ENCODE measurements around the gene ZNF780A.
"Not testable (repeated sequence)": the region's sequence is repeated elsewhere in the genome, so short reads cannot be mapped to it uniquely, and the experiment has no call there.

DNA sequence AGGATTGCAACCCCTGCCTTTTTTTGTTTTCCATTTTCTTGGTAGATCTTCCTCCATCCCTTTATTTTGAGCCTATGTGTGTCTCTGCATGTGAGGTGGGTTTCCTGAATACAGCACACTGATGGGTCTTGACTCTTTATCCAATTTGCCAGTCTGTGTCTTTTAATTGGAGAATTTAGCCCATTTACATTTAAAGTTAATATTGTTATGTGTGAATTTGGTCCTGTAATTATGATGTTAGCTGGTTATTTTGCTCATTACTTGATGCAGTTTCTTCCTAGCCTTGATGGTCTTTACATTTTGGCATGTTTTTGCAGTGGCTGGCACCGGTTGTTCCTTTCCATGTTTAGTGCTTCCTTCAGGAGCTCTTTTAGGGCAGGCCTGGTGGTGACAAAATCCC lies 49.0 kb downstream of the ZNF780A start:
- not testable (repeated sequence) for TF ChIP-seq ZSCAN23 (tag by site-specific recombination; IDR thresholded peaks at IDR 0.05); SETDB1 (IDR thresholded peaks at IDR 0.05; ENCODE audit: insufficient read length, low read length); ZNF274 (IDR thresholded peaks at IDR 0.05; ENCODE audit: low read length); ZNF274 (tag by site-specific recombination; IDR thresholded peaks at IDR 0.05; ENCODE audit: borderline replicate concordance); ZFP41 (tag by site-specific recombination; IDR thresholded peaks at IDR 0.05; ENCODE audit: borderline replicate concordance)
- TF ChIP-seq, protein P1, sequence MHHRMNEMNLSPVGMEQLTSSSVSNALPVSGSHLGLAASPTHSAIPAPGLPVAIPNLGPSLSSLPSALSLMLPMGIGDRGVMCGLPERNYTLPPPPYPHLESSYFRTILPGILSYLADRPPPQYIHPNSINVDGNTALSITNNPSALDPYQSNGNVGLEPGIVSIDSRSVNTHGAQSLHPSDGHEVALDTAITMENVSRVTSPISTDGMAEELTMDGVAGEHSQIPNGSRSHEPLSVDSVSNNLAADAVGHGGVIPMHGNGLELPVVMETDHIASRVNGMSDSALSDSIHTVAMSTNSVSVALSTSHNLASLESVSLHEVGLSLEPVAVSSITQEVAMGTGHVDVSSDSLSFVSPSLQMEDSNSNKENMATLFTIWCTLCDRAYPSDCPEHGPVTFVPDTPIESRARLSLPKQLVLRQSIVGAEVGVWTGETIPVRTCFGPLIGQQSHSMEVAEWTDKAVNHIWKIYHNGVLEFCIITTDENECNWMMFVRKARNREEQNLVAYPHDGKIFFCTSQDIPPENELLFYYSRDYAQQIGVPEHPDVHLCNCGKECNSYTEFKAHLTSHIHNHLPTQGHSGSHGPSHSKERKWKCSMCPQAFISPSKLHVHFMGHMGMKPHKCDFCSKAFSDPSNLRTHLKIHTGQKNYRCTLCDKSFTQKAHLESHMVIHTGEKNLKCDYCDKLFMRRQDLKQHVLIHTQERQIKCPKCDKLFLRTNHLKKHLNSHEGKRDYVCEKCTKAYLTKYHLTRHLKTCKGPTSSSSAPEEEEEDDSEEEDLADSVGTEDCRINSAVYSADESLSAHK (tag by site-specific recombination; IDR thresholded peaks at IDR 0.05) = not testable (repeated sequence)
- TF ChIP-seq, protein P2, sequence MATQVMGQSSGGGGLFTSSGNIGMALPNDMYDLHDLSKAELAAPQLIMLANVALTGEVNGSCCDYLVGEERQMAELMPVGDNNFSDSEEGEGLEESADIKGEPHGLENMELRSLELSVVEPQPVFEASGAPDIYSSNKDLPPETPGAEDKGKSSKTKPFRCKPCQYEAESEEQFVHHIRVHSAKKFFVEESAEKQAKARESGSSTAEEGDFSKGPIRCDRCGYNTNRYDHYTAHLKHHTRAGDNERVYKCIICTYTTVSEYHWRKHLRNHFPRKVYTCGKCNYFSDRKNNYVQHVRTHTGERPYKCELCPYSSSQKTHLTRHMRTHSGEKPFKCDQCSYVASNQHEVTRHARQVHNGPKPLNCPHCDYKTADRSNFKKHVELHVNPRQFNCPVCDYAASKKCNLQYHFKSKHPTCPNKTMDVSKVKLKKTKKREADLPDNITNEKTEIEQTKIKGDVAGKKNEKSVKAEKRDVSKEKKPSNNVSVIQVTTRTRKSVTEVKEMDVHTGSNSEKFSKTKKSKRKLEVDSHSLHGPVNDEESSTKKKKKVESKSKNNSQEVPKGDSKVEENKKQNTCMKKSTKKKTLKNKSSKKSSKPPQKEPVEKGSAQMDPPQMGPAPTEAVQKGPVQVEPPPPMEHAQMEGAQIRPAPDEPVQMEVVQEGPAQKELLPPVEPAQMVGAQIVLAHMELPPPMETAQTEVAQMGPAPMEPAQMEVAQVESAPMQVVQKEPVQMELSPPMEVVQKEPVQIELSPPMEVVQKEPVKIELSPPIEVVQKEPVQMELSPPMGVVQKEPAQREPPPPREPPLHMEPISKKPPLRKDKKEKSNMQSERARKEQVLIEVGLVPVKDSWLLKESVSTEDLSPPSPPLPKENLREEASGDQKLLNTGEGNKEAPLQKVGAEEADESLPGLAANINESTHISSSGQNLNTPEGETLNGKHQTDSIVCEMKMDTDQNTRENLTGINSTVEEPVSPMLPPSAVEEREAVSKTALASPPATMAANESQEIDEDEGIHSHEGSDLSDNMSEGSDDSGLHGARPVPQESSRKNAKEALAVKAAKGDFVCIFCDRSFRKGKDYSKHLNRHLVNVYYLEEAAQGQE (tag by site-specific recombination; IDR thresholded peaks at IDR 0.05) = not testable (repeated sequence)
- TF ChIP-seq, protein P3, sequence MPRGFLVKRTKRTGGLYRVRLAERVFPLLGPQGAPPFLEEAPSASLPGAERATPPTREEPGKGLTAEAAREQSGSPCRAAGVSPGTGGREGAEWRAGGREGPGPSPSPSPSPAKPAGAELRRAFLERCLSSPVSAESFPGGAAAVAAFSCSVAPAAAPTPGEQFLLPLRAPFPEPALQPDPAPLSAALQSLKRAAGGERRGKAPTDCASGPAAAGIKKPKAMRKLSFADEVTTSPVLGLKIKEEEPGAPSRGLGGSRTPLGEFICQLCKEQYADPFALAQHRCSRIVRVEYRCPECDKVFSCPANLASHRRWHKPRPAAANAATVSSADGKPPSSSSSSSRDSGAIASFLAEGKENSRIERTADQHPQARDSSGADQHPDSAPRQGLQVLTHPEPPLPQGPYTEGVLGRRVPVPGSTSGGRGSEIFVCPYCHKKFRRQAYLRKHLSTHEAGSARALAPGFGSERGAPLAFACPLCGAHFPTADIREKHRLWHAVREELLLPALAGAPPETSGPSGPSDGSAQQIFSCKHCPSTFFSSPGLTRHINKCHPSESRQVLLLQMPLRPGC (tag by site-specific recombination; IDR thresholded peaks at IDR 0.05) = not testable (repeated sequence)
- TF ChIP-seq, protein P4, sequence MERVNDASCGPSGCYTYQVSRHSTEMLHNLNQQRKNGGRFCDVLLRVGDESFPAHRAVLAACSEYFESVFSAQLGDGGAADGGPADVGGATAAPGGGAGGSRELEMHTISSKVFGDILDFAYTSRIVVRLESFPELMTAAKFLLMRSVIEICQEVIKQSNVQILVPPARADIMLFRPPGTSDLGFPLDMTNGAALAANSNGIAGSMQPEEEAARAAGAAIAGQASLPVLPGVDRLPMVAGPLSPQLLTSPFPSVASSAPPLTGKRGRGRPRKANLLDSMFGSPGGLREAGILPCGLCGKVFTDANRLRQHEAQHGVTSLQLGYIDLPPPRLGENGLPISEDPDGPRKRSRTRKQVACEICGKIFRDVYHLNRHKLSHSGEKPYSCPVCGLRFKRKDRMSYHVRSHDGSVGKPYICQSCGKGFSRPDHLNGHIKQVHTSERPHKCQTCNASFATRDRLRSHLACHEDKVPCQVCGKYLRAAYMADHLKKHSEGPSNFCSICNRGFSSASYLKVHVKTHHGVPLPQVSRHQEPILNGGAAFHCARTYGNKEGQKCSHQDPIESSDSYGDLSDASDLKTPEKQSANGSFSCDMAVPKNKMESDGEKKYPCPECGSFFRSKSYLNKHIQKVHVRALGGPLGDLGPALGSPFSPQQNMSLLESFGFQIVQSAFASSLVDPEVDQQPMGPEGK (tag by site-specific recombination; IDR thresholded peaks at IDR 0.05) = not testable (repeated sequence)

Measured in HEK293 (cell line).